GM21786 (cell line): ENCODE data around the gene ZNF526.
"Not testable (repeated sequence)": the region's sequence is repeated elsewhere in the genome, so short reads cannot be mapped to it uniquely, and the experiment has no call there.

Experiments used
- ATAC-seq: cut with Tn5 transposase; IDR thresholded peaks from one replicate; pipeline ENCODE4 v1.9.1; 2021; ENCODE audit not compliant: unreplicated experiment

The ZNF526 gene

GRCh38 chr19:42257842-42258241, 37.7 kb downstream of the ZNF526 start:
- ATAC-seq, result not testable (repeated sequence)

- no peak for ATAC-seq
Observed at GRCh38 chr19:42261763-42262162, 41.7 kb downstream of the ZNF526 start.

DNA sequence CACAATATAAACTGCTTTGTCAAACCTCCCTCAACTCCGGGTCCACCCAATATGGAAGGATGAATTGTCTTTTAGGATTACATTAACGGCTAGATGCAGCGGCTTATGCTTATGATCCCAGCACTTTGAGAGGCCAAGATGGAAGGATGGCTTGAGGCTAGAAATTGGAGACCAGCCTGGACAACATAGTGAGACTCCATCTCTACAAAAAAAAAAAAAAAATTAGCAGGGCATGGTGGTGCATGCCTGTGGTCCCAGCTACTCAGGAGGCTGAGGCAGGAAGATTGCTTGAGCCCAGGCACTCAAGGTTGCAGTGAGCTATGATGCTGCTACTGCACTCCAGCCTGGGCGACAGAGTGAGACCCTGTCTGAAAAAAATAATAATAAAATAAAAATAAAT, 46.0 kb downstream of the ZNF526 start:
- ATAC-seq, result not testable (repeated sequence)

DNA sequence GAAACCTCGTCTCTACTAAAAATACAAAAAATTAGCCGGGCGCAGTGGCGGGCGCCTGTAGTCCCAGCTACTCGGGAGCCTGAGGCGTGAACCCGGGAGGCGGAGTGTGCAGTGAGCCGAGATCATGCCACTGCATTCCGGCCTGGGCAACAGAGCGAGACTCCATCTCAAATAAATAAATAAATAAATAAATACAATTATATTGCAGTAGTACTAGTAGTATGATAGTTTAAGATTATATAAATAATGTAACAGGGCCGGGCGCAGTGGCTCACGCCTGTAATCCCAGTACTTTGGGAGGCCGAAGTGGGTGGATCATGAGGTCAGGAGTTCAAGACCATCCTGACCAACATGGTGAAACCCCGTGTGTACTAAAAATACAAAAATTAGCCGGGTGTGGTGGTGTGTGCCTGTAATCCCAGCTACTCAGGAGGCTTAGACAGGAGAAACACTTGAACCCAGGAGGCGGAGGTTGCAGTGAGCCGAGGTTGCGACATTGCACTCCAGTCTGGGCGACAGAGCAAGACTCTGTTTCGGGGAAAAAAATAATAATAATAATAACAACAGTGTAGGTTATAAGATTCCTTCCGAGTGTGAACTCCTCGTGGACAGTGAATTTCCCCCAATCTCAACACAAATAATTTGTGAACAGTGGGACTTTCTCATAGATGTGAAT, 47.0 kb downstream of the ZNF526 start:
- not testable (repeated sequence) for ATAC-seq

- no peak for ATAC-seq
Observed at GRCh38 chr19:42267644-42268141, 47.6 kb downstream of the ZNF526 start.

DNA sequence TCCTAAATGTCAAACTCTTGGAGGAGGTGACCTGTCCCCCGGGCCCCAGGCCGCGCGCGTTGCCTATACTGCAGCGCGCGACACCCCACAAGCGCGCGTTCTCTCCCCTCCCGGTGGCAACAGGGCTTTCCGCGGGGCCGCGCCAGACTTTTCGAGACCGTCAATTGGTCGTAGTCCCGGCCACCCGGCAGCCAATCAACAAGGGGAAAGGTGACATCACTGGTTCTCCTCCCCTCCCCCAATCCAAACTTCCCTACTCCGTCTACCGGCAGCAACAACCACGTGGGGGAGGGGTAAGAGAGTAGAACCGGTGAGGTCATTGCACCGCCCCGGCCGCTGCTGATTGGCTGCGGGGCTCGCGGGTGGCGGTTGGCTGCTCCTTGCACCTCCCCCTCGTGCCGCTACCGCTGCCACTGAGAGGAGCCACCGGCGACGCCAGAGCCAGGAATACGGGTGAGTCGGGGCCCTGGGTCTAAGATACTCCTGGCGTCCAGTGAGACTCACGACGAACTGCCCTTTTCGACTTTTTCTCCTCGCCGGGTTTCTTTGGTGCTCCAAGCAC, 48.1 kb downstream of the ZNF526 start:
- ATAC-seq, result peak; percentile 41

- peak; percentile 81 for ATAC-seq
Observed at GRCh38 chr19:42268704-42269477, 48.8 kb downstream of the ZNF526 start, which contains the start of gene CIC. Gene CIC, plus strand, starts transcription at chr19:42269252. Its CDS starts 2,532 bp downstream, at chr19:42271784.

- no peak for ATAC-seq
Observed at GRCh38 chr19:42269478-42270345, 49.6 kb downstream of the ZNF526 start.

DNA sequence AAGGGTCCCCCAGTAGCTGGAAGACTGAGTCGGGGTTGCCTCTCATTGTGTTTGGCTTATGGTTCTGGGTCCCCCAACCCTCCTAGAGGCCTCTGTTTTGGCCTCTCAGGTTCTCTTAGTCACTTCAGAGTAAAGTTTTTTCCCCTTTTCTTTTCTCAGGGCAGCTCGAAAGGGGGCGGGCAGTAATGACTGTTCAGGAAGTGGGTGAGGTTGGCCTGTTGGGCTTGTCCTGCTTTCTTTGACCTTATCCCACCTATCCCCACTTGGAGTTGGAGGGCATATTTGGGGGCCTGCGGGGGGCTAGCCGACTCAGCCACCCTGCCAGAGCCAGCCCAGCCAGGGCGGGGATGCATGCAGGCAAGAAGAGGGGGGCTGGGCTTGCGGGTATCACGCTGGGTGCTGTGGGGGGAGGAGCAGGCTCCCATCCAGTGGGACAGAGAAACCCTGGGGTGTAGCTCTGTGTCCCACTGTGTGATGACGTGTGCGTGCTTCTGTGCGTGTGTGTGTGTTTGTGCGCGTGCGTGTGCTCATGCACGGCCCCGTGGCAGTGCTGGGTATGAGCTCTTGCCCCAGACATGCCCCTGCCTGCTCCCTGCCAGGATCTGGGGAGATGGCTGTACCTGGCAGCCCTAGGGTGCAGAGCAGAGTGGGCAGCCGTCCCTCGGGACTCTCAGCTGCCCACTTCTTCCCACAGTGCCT, 50.4 kb downstream of the ZNF526 start:
- ATAC-seq, result no peak

- ATAC-seq, result no peak
Observed at GRCh38 chr19:42271045-42271419, 50.9 kb downstream of the ZNF526 start.

DNA sequence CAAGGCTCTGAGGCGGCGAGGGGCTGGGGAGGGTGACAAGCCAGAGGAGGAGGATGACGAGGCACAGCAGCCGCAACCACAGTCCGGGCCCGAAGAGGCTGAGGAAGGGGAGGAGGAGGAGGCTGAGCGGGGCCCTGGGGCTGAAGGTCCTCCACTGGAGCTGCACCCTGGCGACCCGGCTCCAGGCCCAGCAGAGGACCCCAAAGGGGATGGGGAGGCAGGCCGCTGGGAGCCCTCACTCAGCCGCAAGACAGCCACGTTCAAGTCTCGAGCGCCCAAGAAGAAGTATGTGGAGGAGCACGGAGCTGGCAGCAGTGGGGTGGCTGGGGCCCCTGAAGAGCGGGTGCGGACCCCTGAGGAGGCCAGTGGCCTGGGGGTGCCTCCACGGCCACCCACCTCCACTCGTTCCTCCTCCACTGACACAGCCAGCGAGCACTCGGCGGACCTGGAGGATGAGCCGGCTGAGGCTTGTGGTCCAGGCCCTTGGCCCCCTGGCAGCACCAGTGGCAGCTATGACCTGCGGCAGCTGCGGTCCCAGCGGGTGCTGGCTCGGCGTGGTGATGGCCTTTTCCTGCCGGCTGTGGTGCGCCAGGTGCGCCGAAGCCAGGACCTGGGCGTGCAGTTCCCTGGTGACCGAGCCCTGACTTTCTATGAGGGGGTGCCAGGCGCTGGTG, 51.9 kb downstream of the ZNF526 start:
- ATAC-seq, result no peak

- ATAC-seq, result no peak
Observed at GRCh38 chr19:42272535-42272897, 52.4 kb downstream of the ZNF526 start.

DNA sequence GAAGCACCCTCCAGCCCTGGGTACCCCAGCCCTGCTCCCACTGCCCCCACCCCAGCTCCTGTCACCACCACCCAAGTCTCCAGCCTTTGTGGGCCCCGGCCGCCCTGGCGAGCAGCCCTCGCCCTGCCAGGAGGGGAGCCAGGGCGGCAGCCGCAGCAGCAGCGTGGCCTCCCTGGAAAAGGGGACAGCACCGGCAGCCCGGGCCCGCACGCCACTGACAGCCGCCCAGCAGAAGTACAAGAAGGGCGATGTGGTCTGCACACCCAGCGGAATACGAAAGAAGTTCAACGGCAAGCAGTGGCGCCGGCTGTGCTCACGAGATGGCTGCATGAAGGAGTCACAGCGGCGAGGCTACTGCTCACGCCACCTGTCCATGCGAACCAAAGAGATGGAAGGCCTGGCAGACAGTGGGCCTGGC, 52.9 kb downstream of the ZNF526 start:
- ATAC-seq, result no peak

GRCh38 chr19:42273407-42274064, 53.4 kb downstream of the ZNF526 start:
- ATAC-seq, result no peak

- ATAC-seq, result no peak
Observed at GRCh38 chr19:42274065-42274682, 54.1 kb downstream of the ZNF526 start.

GRCh38 chr19:42275103-42275502, 55.0 kb downstream of the ZNF526 start:
- ATAC-seq, result no peak

GRCh38 chr19:42275517-42275916, 55.4 kb downstream of the ZNF526 start:
- no peak for ATAC-seq

DNA sequence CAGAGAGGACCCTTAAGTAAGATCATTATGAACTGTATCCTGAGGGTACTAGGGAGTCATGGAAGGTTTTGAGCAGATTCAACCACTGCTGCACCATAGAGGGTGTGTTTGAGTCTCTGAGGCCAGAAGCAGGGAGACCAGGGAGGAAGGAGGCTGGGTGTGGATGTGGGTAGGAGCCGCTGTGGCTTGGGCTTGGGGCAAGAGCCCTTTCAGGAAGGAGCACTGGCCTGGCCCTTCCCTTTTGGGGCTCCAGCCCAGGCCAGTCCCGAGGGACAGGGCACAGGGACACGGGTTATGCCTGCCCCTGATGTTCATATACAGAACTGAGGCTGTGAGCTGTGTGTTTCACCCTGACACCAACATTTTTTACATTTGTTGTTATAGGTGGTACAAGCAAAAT, 56.2 kb downstream of the ZNF526 start:
- ATAC-seq, result no peak

DNA sequence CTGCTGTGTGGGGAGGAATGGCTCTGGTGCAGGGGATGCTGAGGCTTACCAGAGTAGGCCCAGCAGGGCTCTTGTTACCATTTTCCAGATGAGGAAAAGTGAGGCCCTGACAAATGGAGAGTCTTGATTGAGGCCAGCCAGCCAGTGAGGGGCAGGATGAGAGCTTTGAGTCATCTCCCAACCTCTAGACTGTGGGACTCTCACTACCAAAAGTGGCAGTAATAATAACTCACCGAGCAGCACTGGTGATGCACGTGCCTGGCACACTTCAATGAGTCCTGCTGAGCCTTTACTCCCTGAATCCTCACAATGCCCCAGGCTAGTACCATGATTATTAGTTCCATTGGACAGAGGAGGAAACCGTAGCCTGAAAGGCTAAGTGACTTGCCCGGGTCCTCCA, 56.7 kb downstream of the ZNF526 start:
- no peak for ATAC-seq
